Activated B cell treated with CpG ODN at 0.5 μM for 24 hours (primary cell): ENCODE data around the gene SAC3D1. TPM values are rescaled to one million over a fixed set of nuclear protein-coding genes. Genes with fewer than 3 reads are reported as not detected.

Experiments used
- ATAC-seq: fragments of 200-7000 bp; cut with Tn5 transposase; one replicate; pipeline ENCODE4 v1.10.0; 2021; ENCODE audit warnings: low read depth, mild to moderate bottlenecking, moderate library complexity
- CTCF ChIA-PET: fragments of 350-600 bp; sonication (Branson Sonifier 250); formaldehyde crosslinking; loops from one replicate; lab custom pipeline; 2021; ENCODE audit warnings: antibody characterized with exemption; lab: Charles Lee
- POLR2A ChIA-PET: fragments of 350-600 bp; sonication (Branson Sonifier 250); formaldehyde crosslinking; loops from one replicate; lab custom pipeline; 2021; ENCODE audit warnings: antibody characterized with exemption; lab: Charles Lee
- DNase-seq: peaks from one replicate; pipeline ENCODE4 v3.0.0; 2022
- H3K27ac Mint-ChIP-seq: one replicate; pipeline ENCODE4 v1.8.0; 2020; ENCODE audit warnings: mixed read lengths
- H3K27me3 Mint-ChIP-seq: one replicate; pipeline ENCODE4 v1.8.0; 2021; ENCODE audit warnings: mixed read lengths
- H3K36me3 Mint-ChIP-seq: one replicate; pipeline ENCODE4 v1.8.0; 2021; ENCODE audit warnings: low read depth, mixed read lengths
- H3K4me1 Mint-ChIP-seq: one replicate; pipeline ENCODE4 v1.8.0; 2021; ENCODE audit warnings: mixed read lengths
- H3K4me3 Mint-ChIP-seq: one replicate; pipeline ENCODE4 v1.8.0; 2020; ENCODE audit warnings: mild to moderate bottlenecking, mixed read lengths
- H3K9me3 Mint-ChIP-seq: one replicate; pipeline ENCODE4 v1.8.0; 2020; ENCODE audit warnings: mixed read lengths
- intact Hi-C: fragments of 100-400 bp; cut with micrococcal nuclease; formaldehyde crosslinking; loops from one replicate; pipeline ENCODE4 v1.15.1; 2024
- total RNA-seq: library from RNA; stranded (reverse); gene quantifications from 2 replicates; pipeline ENCODE4 v1.2.3, GENCODE V29; 2022
- TF ChIP-seq, protein P1 (sequence below): fragments of 200-600 bp; IDR thresholded peaks from one replicate; pipeline ENCODE4 v1.8.0; 2022; ENCODE audit warnings: antibody characterized with exemption, mild to moderate bottlenecking

Gene SAC3D1
- total RNA-seq, 1 donor from 2014 or later, result 3.8 TPM

DNA sequence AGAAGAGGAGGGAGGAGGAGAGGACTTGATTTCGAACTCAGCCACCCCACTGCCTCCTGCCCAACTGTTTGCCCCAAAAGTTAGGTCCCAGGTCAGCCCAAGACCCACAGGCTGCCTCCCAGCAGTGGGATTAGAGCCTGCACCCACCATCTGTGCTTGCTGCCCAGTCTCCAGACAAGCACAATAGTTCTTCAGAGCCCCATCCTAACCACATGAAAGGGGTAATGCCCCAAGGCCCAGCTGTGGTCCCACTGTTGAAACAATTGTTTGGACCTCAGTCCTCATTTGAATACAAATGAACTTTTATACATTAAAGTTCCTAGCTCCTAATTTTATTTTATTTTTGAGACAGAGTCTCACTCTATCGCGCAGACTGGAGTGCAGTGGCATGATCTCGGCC is 49.6 kb downstream of the SAC3D1 start:
- Mint-ChIP-seq H3K27me3 (no peaks in the 10 kb centered on the region), H3K9me3 (no peaks in the 10 kb centered on the region), H3K4me3 (no peak overlapping the region), H3K27ac (no peak overlapping the region), H3K36me3 (peaks cover 40% of the 10 kb centered on the region), H3K4me1 (peaks cover 9% of the 10 kb centered on the region)
- TF ChIP-seq, protein P1, sequence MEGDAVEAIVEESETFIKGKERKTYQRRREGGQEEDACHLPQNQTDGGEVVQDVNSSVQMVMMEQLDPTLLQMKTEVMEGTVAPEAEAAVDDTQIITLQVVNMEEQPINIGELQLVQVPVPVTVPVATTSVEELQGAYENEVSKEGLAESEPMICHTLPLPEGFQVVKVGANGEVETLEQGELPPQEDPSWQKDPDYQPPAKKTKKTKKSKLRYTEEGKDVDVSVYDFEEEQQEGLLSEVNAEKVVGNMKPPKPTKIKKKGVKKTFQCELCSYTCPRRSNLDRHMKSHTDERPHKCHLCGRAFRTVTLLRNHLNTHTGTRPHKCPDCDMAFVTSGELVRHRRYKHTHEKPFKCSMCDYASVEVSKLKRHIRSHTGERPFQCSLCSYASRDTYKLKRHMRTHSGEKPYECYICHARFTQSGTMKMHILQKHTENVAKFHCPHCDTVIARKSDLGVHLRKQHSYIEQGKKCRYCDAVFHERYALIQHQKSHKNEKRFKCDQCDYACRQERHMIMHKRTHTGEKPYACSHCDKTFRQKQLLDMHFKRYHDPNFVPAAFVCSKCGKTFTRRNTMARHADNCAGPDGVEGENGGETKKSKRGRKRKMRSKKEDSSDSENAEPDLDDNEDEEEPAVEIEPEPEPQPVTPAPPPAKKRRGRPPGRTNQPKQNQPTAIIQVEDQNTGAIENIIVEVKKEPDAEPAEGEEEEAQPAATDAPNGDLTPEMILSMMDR, result no peak
- POLR2A ChIA-PET, result no interaction called here
- DNase-seq (no peak), ATAC-seq (no peak)
- CTCF ChIA-PET, result no interaction called here
- intact Hi-C loops, result no loop called here

Other genes starting within 250 kb of the SAC3D1 start
- gene MAP4K2, start 238.0 kb upstream of the SAC3D1 start, total RNA-seq, result 69.1 and 73.6 TPM in 2 replicates
- 35.1 and 44.6 TPM in 2 replicates for gene MEN1, start 230.7 kb upstream of the SAC3D1 start, total RNA-seq
- gene CDC42BPG, start 196.6 kb upstream of the SAC3D1 start, total RNA-seq, result 2.2 and 3.7 TPM in 2 replicates
- 357 and 360 TPM in 2 replicates for gene EHD1, start 162.6 kb upstream of the SAC3D1 start, total RNA-seq
- 31.2 and 35.0 TPM in 2 replicates for gene ATG2A, start 124.0 kb upstream of the SAC3D1 start, total RNA-seq
- gene PPP2R5B, start 116.5 kb upstream of the SAC3D1 start, total RNA-seq, result 12.0 and 12.6 TPM in 2 replicates
- 0.33 and 0.71 TPM in 2 replicates for gene GPHA2, start 105.3 kb upstream of the SAC3D1 start, total RNA-seq
- 0.20 and 1.5 TPM in 2 replicates for gene MAJIN, start 69.1 kb upstream of the SAC3D1 start, total RNA-seq
- 0.07 and 0.24 TPM in 2 replicates for gene BATF2, start 44.2 kb upstream of the SAC3D1 start, total RNA-seq
- gene ARL2, start 27.1 kb upstream of the SAC3D1 start, total RNA-seq, result 65.6 and 79.4 TPM in 2 replicates
- gene SNX15, start 13.8 kb upstream of the SAC3D1 start, total RNA-seq, result 17.3 and 19.3 TPM in 2 replicates
- 11.3 and 13.4 TPM in 2 replicates for gene NAALADL1, start 17.3 kb downstream of the SAC3D1 start, total RNA-seq
- gene CDCA5, start 42.8 kb downstream of the SAC3D1 start, total RNA-seq, result 2.6 and 3.4 TPM in 2 replicates
- 35.7 and 36.6 TPM in 2 replicates for gene ZFPL1, start 43.0 kb downstream of the SAC3D1 start, total RNA-seq
- gene VPS51, start 55.0 kb downstream of the SAC3D1 start, total RNA-seq, result 224 and 243 TPM in 2 replicates
- 24.6 and 25.4 TPM in 2 replicates for gene TM7SF2, start 70.7 kb downstream of the SAC3D1 start, total RNA-seq
- 11.3 and 13.4 TPM in 2 replicates for gene ZNHIT2, start 76.5 kb downstream of the SAC3D1 start, total RNA-seq
- gene FAU, start 80.9 kb downstream of the SAC3D1 start, total RNA-seq, result 1,416 and 1,501 TPM in 2 replicates
- gene MRPL49, start 81.1 kb downstream of the SAC3D1 start, total RNA-seq, result 60.0 and 62.4 TPM in 2 replicates
- 232 and 238 TPM in 2 replicates for gene SYVN1, start 93.3 kb downstream of the SAC3D1 start, total RNA-seq
- not detected in 2 replicates for gene SPDYC, start 129.0 kb downstream of the SAC3D1 start, total RNA-seq
- gene CAPN1, start 140.7 kb downstream of the SAC3D1 start, total RNA-seq, result 239 and 260 TPM in 2 replicates
- 37.1 and 43.4 TPM in 2 replicates for gene POLA2, start 220.8 kb downstream of the SAC3D1 start, total RNA-seq